GM18508 (cell line): Measurements from ENCODE around the gene RPL21.

Experiments
- ATAC-seq: cut with Tn5 transposase; IDR thresholded peaks from one replicate; pipeline ENCODE4 v1.9.1; 2021; ENCODE audit warnings: moderate number of reproducible peaks; ENCODE audit not compliant: insufficient read depth, unreplicated experiment

Gene RPL21

DNA sequence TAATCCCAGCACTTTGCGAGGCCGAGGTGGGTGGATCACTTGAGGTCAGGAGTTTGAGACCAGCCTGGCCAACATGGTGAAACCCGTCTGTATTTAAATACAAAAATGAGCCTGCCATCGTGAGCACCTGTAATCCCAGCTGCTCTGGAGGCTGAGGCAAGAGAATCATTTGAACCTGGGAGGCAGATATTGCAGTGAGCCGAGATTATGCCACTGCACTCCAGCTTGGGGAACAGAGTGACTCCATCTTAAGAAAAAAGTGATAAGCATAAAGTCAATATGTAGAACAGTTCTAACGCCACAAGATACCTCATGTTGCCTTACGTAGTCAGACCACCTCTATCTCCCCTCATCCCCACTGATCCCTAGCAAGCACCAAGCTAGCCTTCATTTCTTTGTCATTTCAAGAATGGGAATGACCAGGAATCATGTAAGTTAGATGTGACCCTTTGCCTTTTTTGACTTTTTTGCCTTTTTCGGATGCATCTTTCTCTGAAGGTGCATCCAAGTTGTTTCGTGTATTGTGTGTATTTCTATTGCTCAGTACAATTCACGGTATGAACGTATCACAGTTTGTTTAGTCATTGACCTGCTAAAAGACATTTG is 6.4 kb downstream of the RPL21 start:
- ATAC-seq: no peak

DNA sequence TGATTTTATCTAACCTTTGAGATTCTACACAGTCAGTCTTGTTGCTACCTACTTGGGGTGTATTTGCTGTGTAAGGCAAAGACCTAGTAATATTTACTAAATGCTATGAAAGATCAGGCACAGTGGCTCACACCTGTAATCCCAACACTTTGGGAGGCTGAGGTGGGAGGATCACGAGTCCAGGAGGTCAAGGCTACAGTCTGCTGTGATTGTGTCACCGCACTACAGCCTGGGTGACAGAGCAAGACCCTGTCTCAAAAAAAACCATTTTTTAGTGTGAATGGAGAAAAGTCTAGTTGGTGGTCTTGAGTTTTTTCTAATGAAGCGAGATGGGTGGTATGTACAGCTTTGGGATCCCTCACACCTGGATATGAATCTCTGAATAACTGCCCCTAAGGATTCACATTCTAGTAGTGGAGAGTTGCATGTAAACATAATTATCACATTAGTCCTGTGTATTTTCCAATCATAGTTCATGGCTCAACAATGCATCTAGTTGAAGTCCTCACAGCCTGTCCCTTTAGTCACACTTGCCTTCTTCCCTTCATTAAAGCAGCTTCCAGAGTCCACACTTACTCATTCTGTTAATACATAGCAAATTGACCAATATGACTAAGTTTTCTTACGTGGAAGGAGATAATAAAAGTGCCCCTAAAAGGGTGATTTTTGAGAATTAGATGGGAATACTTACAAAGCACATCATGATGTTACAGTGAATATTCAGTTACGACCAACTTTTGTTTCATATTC is 7.5 kb downstream of the RPL21 start:
- ATAC-seq: no peak

DNA sequence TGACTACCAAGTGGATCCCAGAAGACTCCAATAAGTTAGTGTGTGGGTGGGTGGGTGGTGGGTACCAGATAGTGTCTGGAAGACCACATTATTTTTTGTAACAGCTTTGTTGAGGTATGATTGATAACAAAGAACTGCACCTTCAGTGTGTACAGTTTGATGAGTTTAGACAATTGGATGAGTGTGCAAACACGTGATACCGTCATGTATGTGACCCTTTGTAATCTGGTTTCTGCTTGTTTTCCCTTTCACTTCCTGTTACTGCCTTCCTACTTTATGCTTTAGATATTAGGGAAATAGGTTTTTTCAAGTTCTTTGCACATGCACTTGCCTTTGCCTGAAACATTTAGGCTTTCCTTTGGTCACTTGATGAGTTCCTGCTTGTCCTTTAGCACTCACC is 8.5 kb downstream of the RPL21 start:
- ATAC-seq: no peak

DNA sequence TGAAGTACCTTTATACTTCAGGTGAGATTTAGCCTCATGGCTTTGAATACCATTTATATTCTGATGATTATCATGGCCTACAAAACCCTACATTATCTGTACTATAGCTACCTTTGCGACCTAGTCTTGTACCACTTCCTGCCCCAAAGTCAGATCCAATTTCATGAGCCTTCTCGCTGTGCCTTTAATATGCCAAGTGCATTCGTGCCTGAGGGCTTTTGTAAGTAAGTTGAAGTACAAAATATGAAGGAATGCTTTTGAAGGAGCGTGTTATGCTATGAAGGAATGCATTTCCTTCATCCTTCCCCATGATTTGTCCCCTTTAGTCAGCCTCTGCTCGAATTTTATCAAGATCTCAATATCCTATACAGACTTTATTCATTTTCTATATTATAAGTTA is 10.0 kb downstream of the RPL21 start:
- ATAC-seq: no peak

DNA sequence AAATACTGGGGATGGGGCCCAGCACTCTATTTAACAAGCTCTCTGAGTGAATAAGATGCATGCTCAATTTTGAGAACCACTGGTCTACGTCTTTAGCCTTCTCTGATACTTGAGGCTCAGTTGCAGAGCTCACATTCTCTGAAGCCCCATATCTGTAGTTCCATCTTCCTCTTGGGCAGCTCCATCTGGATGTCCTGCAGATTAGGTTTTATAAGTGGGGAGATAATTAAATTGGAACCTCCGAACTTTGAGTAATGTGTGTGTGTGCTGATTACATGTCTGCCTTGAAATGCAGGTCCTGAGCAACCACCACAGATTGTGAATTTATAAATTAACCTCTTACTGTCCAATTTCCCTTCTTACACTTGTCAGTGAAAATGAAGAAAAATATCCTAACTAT is 12.1 kb downstream of the RPL21 start:
- ATAC-seq: no peak

DNA sequence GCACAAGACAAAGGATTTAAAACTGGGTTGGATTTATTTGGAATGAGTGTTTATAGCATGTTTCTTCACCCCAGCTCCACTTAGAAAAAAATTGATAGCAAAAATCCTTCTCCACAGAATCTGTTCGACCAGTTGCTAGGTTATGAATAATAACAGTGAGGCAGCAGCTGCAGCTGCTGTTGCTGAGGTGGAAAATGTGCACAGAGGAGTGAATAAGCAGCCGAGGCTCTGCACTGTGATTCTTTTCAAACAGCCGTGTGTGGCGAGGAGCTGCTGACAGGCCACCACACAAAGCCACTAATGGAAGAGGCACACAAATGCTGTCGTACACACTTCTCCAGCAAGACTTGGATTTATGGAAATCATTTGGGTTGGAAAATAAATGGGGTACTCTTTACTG is 12.8 kb downstream of the RPL21 start:
- no peak for ATAC-seq

DNA sequence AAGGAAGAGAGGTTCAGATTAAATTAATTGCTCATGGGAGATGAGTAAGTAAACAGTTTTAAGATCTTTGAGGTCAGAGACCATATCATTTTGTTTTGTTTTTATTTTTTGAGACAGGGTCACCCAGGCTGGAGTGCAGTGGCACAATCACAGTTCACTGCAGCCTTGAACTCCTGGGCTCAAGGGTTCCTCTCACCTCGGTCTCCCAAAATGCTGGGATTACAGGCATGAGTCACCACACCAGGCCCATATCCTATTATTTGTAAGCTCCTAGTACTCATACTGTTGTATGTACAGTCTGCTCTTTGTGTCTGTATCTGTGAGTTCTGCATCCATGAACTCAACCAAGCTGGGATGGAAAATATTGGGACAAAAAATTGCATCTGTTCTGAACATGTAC is 13.3 kb downstream of the RPL21 start:
- no peak for ATAC-seq

DNA sequence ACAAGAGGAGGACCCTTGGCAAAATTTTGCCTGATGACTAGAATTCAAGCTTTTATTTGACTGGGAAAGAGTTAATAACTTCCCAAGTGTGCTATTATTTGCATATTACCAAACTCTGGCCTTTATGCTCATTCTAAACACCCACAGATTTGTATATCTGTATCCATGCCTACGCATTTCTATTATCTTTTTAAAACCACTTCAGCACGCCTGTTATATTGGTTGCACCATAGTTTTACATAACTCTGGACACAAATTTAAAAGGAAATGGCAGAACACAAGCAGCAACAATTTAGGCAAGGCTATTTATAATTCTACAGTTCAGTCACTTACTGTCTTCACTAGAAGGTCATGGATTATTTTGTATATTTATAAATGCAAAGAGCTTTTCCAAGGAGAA is 15.6 kb downstream of the RPL21 start:
- no peak for ATAC-seq

DNA sequence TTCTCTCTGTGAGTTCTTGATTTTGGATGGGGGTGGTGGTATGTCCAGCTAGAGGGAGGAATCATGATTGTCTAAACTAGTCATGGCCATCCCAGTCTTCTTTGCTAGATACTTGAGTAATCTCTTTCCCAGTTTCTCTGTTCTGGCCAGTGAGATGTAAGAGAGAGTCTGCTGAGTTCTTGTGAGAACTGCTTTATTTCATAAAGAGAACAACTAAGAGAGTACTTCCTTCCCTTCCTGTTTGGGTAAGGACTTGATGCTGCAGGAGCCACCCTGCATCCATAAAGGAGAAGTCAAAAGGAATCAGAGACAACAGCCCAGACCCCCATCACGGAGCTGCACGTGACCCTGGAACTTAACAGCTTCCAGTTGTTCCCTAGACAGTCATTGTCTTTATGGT is 16.2 kb downstream of the RPL21 start:
- no peak for ATAC-seq

DNA sequence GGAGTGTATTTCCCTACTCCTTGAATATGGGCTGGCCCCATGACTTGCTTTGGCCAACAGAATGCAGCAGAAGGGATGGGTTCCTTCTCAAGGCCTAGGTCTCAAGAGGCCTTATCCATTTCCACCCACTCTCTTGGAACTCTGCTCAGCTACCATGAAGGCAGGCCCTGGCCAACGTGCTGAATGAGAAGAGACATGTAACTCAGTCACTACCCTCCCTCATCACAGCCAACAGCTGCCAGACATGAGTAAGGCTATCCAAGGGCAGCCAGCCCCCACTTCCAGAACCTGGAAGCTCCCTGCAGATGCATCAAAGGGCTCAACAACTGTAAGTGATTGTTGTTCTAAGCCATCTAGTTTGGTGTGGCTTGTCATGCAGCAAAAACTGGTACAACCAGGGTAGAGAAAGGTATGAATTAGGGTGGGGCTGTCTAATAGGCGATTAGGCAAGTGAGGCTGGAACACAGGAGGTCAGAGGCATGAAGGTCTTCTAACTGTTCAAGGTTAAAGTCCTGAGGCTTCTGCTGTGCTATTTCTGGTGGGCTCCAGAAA is 17.8 kb downstream of the RPL21 start:
- ATAC-seq: no peak

DNA sequence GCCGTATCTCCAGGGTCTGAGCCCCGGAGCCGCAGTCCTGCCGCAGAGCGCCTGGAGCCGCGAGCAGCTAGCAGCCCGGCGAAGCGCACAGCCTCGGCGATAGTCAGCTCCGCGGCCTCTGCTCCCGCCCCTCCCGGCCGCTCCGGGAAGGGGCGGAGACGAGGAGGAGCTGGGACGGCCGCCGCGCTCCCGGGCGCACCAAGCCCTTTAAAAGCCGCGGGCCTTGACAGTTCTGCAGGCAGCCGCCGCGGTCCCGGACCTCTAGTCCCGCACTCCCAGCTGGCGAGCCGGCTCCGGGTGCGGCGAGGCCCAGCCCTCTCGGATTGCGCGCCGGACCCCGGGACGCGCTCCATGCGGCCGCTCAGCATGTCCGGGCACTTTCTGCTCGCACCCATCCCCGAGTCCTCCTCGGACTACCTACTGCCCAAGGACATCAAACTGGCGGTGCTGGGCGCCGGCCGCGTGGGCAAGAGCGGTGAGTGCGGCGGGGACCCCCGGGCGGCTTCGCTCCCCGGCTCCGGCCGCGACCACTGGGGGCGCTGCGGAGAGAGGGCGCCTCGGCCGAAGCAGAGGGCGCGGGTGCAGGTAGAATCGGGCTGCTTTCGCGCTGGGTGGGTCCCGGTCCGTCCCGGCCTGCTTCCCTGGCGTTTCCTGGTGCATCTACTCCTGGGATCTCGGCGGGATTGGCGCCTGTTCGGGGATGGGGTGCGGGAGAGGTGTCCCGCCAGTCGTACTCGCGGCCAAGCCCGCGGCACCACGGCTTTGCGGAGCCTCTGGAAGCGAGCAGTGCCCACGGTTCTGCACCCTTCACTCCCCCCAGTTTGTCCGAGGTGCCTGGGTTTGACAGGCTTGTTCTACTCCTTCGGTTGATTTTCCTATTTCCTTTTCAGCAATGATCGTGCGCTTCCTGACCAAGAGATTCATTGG is 19.5 kb downstream of the RPL21 start, which contains the start of gene RASL11A:
RASL11A (plus strand) TSS at position 237 of the 927 bp plus-strand sequence; CDS start at position 352, 115 bp downstream.
- ATAC-seq: peak; percentile 52

DNA sequence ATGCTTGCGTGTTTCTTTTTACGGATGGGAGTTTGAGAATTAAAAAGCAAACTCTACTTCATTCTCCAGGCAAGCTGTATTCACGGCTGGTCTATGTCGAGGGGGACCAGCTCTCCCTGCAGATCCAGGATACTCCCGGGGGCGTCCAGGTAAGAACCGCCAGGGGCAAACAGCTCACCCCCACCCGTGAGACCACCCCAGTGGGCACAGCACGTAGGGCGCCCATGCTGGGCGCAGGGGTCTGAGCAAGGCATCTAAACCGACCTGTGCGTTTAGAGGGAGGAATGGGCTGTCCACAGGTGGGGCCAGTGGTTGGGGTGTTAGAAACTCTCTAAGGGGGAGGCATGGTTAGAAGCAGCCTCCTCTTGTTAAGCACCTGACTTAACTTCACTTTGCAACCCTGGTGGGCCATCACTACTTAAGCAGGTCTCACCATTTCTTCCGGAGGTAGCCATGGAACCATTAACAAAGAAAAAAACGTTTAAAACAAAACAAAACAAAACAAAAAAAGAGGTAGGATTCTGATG is 20.3 kb downstream of the RPL21 start:
- no peak for ATAC-seq

DNA sequence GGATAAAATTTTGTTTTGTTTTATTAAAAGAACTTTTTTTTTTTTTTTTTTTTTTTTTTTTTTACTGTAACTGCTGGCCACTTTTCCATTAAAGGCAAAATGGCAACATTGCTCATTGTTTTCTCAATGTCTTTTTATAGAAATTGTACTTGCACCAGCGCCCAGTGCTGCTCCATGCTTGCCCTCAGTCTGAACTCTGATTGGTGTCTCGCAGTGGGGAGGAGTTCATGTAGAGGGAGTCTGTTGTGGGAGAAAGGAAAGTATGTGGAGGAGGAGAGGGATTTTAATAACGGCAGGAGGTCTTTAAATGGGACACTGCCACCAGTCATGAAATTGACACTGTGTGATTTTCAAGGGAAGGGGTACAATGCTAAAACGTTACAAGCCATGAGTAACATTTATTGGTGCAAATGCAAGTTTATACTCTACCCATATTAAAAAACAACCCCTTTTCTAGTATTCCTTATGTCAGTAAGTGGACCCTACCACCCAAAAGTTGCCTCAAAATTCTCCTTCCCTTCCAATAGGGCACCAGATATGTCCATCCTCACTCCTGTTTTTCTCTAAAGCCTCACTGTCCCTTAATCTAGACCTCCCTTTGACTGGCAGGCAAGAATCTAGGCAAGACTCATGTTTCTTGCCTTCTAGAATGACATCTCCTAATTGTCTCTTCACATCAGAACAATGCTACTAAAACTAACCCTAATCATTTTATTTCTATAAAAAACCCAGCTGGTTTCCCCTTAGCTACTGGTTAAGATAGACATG is 22.5 kb downstream of the RPL21 start:
- no peak for ATAC-seq

DNA sequence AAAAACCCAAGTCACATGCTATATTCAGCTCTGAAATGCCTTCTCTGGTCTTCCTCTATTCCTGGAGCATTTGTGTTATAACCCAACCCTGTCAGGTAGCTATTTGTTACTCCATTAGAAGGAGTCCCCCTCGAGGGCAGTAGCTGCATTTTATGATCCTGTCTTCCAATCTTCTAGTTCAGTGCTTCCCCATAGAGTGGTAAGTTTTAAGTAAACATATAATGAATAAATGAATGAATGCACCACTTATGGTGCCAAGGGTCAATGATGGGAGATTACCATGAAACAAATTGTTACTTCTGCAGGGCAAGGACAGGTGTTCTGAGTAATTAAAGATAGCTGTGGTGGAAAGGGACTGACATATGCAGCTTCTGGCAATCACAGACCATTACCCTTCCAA is 23.3 kb downstream of the RPL21 start:
- ATAC-seq: no peak

DNA sequence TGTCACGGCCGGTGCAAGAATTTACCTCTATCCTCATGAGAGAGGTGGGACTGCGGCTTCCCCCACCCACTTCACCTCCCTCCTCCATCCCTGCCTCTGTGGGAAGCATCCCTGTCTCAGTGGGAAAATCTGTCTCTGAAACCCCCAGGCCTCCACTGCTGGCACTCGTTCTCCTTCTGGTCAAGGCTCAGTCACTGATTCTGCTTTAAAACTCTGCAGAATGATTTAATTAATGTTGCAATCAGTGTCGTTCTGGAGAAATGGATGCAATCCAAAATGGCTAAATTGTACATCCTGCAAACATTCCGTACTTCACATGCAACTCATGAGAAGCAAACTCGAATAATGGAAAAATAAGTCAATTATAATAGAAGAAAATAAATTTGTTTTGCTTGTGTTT is 24.8 kb downstream of the RPL21 start:
- ATAC-seq: no peak

DNA sequence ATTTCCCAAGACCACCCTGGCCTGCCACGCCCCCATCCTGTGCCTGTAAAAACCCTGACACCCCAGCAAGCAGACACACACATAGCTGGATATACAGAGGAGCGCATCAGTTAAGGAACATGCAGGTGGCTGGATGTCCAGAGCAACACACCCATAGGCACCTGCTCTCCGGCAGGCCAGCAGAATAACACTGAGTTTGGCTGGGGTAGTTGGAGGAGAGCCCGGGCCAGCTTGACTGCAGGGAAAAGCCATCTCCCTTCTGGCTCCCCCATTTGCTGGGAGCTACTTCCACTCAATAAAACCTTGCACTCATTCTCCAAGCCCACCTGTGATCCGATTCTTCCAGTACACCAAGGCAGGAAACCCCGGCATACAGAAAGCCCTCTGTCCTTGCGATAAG is 28.1 kb downstream of the RPL21 start:
- no peak for ATAC-seq

DNA sequence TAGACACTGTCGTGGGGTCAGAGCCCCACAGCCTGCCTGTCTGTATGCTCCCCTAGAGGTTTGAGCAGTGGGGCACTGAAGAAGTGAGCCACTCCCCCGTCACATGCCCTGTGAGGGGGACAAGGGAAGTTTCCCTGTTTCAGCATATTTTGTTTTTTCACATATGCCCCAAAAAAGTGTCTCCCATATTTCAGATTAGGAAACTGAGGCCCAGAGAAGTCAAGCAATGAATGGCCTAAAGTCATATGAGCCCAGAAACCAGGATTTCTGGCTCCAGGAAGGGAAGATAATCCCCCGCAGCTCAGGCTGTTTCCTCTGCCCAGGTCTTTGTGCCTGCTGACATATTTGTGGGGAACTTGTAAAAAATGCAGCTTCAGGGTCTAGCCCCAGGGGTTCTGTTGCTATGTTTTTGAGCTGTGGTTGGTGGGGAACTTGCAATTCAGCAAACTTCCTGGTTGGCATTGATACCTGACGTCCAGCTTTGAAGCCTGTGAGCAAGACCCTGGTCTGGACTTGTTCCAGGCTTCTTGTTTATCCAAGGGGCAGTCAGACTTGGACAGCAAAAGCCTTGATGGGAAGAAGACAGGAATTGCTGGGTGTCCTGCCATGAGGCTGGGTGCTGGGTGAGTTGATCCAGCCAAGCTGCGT is 28.8 kb downstream of the RPL21 start:
- no peak for ATAC-seq

DNA sequence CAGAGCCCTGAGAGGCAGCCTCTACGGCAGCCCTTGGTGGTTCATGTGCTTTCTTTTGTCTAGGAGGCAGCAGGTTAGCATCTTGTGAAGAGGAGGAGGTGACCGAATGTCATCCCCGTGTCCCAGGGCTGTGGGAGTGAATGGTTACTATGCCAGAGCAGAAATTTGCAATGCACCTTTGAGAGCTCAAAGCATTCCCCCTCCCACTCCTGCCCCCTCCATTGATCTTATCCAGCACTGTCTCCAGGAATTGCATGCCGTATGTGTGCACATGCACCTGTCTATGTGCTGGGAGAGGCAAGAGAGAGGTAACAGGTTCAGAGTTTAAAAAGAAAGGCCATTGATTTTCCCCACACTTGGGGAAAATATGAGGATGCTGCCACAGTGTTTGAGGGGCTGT is 29.5 kb downstream of the RPL21 start:
- ATAC-seq: no peak

DNA sequence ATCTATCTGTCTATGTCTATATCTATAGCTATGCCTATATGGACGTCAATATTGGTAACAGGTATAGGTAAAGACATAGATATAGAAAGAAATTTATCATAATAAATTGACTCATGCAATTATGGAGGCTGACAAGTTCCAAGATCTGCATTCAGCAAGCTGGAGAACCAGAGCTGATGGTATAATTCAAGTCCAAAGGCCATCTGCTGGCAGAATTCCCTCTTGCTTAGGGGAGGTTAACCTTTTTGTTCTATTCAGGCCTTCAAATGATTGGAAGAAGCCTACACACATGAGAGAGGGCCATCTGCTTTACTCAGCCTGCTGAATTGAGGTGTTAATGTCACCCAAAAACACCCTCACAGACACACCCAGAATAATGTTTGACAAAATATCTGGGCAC is 30.1 kb downstream of the RPL21 start:
- ATAC-seq: no peak
